ENCODE data around the gene UQCRC1.

Gene UQCRC1

GRCh38 chr3:48562367-48563095, 46.9 kb downstream of the UQCRC1 start:
- peaks cover 20% of the 10 kb centered on the region for H3K4me1 ChIP-seq (ENCODE audit: control insufficient read depth, insufficient read depth, low read length)
- no peak overlapping the region for H3K9ac ChIP-seq (ENCODE audit: low read depth, low read length)
- H3K4me3 ChIP-seq (ENCODE audit: low read depth, low read length) = no peak overlapping the region
- H3K9me3 ChIP-seq (ENCODE audit: control insufficient read depth, insufficient read depth, low read length) = no peaks in the 10 kb centered on the region
- H3K36me3 ChIP-seq (ENCODE audit: control insufficient read depth, insufficient read depth, low read length) = 0 out of 2 replicates have a peak, but pooled peaks cover 4% of the 10 kb centered on the region
- no peaks in the 10 kb centered on the region for H3K27me3 ChIP-seq (ENCODE audit: control insufficient read depth, insufficient read depth, low read length)
- H3K27ac ChIP-seq (ENCODE audit: low read depth, low read length) = no peak overlapping the region

- H3K27ac ChIP-seq (ENCODE audit: low read depth, low read length) = peak overlapping the region; percentile 61
Observed at GRCh38 chr3:48561045-48561736, 48.3 kb downstream of the UQCRC1 start.

GRCh38 chr3:48560648-48561018, 48.8 kb downstream of the UQCRC1 start:
- peaks cover 24% of the 10 kb centered on the region for H3K4me1 ChIP-seq (ENCODE audit: control insufficient read depth, insufficient read depth, low read length)

More at GRCh38 chr3:48561045-48561736, 48.3 kb downstream of the UQCRC1 start:
- 0 out of 2 replicates have a peak, but pooled peaks cover 4% of the 10 kb centered on the region for H3K36me3 ChIP-seq (ENCODE audit: control insufficient read depth, insufficient read depth, low read length)
- no peak overlapping the region for H3K9ac ChIP-seq (ENCODE audit: low read depth, low read length)
- H3K9me3 ChIP-seq (ENCODE audit: control insufficient read depth, insufficient read depth, low read length) = no peaks in the 10 kb centered on the region
- H3K4me3 ChIP-seq (ENCODE audit: low read depth, low read length) = no peak overlapping the region
- H3K4me1 ChIP-seq (ENCODE audit: control insufficient read depth, insufficient read depth, low read length) = peaks cover 20% of the 10 kb centered on the region
- no peaks in the 10 kb centered on the region for H3K27me3 ChIP-seq (ENCODE audit: control insufficient read depth, insufficient read depth, low read length)

DNA sequence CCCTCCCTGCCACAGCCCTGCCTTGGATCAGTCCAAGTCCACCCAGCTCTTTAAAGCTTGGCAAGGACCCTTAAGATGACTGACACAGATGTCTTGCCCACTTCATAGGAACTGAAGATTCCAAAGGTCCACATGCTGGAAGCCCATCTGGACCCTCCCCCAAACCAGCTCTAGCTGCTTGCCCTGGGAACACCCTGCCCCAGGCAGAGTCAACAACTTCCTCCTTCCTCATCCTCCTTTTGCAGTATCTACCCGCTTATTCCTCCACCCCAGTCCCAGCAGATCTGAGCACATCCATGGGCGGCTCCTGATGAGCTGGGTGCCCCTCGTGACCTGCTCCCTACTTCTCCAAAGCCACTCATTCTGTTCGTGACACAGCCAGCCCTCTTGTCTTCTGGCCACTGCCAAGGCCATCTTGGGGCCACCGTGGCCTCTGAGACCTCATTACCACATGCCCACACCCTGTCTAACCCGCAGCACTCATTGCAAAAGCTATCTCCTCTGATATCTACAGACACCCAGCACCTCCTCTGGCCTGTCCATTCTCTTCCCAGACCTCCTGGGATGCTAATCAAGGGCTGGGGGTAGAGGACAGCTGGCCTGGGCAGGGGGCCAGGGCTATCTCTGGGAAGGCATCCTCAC, 50.8 kb downstream of the UQCRC1 start:
- Histone ChIP-seq H3K4me1 (ENCODE audit: control insufficient read depth, insufficient read depth, low read length) (peaks cover 25% of the 10 kb centered on the region), H3K9me3 (ENCODE audit: control insufficient read depth, insufficient read depth, low read length) (no peaks in the 10 kb centered on the region), H3K9ac (ENCODE audit: low read depth, low read length) (no peak overlapping the region), H3K36me3 (ENCODE audit: control insufficient read depth, insufficient read depth, low read length) (0 out of 2 replicates have a peak, but pooled peaks cover 2% of the 10 kb centered on the region), H3K27ac (ENCODE audit: low read depth, low read length) (no peak overlapping the region), H3K4me3 (ENCODE audit: low read depth, low read length) (no peak overlapping the region), H3K27me3 (ENCODE audit: control insufficient read depth, insufficient read depth, low read length) (no peaks in the 10 kb centered on the region)

More at GRCh38 chr3:48560648-48561018, 48.8 kb downstream of the UQCRC1 start:
- Histone ChIP-seq H3K27me3 (ENCODE audit: control insufficient read depth, insufficient read depth, low read length) (no peaks in the 10 kb centered on the region), H3K9ac (ENCODE audit: low read depth, low read length) (no peak overlapping the region), H3K27ac (ENCODE audit: low read depth, low read length) (no peak overlapping the region), H3K9me3 (ENCODE audit: control insufficient read depth, insufficient read depth, low read length) (no peaks in the 10 kb centered on the region), H3K36me3 (ENCODE audit: control insufficient read depth, insufficient read depth, low read length) (no peaks in the 10 kb centered on the region), H3K4me3 (ENCODE audit: low read depth, low read length) (no peak overlapping the region)

DNA sequence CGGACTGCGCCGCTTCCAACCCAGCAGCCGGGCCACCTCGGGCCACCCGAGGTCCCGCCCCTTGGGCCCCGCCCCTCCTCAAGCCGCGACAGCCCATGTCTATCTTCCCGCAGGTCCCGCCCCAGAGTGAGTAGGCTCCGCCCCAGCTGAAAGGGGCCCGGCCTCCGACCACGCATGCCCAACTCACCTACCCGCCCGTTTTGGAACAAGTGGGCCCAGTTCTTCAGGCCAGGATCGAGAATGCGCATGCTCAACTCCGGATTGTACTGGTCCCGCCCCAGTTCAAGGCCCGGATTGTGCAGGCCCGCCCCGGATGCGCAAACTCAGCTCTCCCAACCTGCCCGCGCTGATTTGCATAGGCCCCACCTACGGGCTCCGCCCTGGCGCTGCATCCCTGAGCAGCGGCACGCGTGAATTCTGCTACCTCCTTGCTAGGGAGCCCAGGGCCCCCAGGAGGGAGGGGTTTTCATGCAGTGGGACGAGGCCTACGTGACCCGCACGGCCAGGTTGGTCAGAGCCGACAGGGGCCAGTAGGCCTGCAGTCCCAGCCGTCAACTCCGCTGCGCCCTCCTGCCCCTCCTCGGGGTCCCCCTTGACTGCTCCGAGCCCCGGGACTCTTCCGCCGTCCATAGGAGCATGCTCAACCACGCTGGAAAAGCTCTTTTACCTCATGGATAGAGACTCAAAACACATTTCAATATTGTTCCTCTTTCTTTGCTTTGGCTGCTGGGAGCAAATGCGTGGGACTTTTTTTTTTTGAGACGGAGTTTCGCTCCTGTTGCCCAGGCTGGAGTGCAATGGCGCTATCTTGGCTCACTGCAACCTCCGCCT, 52.4 kb downstream of the UQCRC1 start, which contains the start of gene PFKFB4:
TSS of gene PFKFB4 (minus strand) at position 8 of the 831 bp plus-strand sequence. CDS start 26 bp downstream, outside the sequence.
- H3K36me3 ChIP-seq (ENCODE audit: control insufficient read depth, insufficient read depth, low read length) = peaks cover 5% of the 10 kb centered on the region; the same call in 1 of the 2 replicates
- H3K9me3 ChIP-seq (ENCODE audit: control insufficient read depth, insufficient read depth, low read length) = no peaks in the 10 kb centered on the region
- no peaks in the 10 kb centered on the region for H3K27me3 ChIP-seq (ENCODE audit: control insufficient read depth, insufficient read depth, low read length)
- peak within 1 kb of the TSS; percentile 72 for H3K4me3 ChIP-seq (ENCODE audit: low read depth, low read length)
- peak within 1 kb of the TSS; percentile 77 for H3K27ac ChIP-seq (ENCODE audit: low read depth, low read length)
- peaks cover 17% of the 10 kb centered on the region for H3K4me1 ChIP-seq (ENCODE audit: control insufficient read depth, insufficient read depth, low read length)
- peak within 1 kb of the TSS; percentile 60 for H3K9ac ChIP-seq (ENCODE audit: low read depth, low read length)

- Histone ChIP-seq H3K4me3 (ENCODE audit: low read depth, low read length) (peak overlapping the region; percentile 72), H3K27ac (ENCODE audit: low read depth, low read length) (peak overlapping the region; percentile 3), H3K9ac (ENCODE audit: low read depth, low read length) (no peak overlapping the region), H3K9me3 (ENCODE audit: control insufficient read depth, insufficient read depth, low read length) (no peaks in the 10 kb centered on the region), H3K27me3 (ENCODE audit: control insufficient read depth, insufficient read depth, low read length) (no peaks in the 10 kb centered on the region), H3K4me1 (ENCODE audit: control insufficient read depth, insufficient read depth, low read length) (peaks cover 13% of the 10 kb centered on the region), H3K36me3 (ENCODE audit: control insufficient read depth, insufficient read depth, low read length) (peaks cover 5% of the 10 kb centered on the region; the same call in 1 of the 2 replicates)
Observed at GRCh38 chr3:48555949-48556795, 53.3 kb downstream of the UQCRC1 start.

DNA sequence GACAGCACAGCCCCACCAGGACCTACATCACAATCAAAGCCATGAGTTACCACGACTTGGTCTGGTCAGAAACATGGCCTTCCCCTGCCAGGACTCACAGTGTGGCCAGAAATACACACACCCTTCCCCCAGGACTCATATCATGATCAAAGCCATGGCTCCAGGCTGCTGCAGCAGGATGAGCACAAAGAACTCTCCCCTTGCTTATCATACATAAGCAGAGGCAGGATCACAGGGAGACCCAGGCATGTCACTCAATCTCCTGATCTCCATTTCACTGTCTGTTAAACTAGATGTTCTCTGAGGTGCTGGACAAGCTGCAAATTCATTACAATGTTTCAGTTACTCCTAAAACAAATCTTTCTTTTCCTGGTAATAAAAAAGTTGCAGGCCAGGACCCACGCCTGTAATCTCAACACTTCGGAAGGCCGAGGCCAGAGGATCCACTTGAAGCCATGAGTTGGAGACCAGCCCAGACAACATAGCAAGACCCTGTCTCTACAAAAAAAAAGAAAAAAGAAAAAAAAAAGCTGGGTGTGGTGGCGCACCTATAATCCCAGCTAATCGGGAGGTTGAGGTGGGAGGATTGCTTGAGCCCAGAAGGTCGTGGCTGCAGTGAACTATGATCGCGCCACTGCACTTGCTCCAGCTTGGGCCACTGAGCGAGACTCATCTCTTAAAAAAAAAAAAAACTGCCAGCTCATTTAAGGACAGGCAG, 54.1 kb downstream of the UQCRC1 start:
- H3K27ac ChIP-seq (ENCODE audit: low read depth, low read length) = no peak overlapping the region
- peaks cover 7% of the 10 kb centered on the region for H3K4me1 ChIP-seq (ENCODE audit: control insufficient read depth, insufficient read depth, low read length)
- peak overlapping the region; percentile 72 for H3K4me3 ChIP-seq (ENCODE audit: low read depth, low read length)
- H3K27me3 ChIP-seq (ENCODE audit: control insufficient read depth, insufficient read depth, low read length) = no peaks in the 10 kb centered on the region
- H3K36me3 ChIP-seq (ENCODE audit: control insufficient read depth, insufficient read depth, low read length) = peaks cover 5% of the 10 kb centered on the region; the same call in 1 of the 2 replicates
- H3K9me3 ChIP-seq (ENCODE audit: control insufficient read depth, insufficient read depth, low read length) = no peaks in the 10 kb centered on the region
- H3K9ac ChIP-seq (ENCODE audit: low read depth, low read length) = no peak overlapping the region

DNA sequence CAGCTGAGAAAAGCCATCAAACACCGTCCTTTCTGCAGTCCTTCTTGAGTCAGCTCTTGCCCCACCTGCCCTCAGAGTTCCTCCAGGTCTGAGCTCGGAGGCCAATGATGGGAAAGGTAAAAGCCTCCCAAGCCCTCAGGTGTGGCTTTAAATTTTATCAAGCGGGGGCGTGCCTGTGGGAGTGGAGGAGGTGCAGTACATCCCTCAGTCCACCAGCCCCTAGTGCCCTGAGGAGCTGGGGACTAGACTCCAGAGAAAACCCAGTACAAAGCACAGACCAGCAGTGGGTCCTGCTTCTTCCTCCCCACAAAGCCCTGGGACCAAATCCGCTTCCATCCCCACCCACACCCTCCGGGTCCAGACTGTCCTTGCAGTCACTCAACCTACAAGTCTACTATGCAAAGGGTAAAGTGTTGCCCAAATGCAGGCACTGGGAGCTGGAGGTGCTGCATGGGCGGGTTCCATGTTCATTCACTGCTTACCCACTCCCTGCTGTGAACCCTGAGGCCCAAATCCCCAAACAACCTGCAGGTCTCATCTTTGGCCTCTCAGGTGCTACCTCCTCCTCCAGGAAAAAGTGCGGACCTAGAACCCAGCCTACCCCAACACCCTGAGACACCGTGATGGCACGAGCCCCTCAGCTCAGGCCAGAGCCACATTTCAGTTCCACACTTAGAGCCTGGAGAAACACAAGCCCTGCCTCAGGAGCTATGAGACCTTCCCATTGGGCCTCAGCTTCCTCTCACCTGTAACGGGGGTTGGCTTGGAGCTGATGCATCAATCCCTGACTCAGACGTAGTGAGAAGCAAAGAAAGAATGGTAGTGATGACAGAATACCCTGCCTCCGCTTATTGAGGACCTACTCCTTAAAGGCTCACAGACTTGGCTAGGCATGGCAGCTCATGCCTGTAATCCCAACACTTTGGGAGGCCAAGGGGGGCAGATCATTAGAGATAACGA, 55.3 kb downstream of the UQCRC1 start:
- Histone ChIP-seq H3K4me3 (ENCODE audit: low read depth, low read length) (no peak overlapping the region), H3K36me3 (ENCODE audit: control insufficient read depth, insufficient read depth, low read length) (peaks cover 11% of the 10 kb centered on the region; the same call in 1 of the 2 replicates), H3K9ac (ENCODE audit: low read depth, low read length) (no peak overlapping the region), H3K27me3 (ENCODE audit: control insufficient read depth, insufficient read depth, low read length) (no peaks in the 10 kb centered on the region), H3K27ac (ENCODE audit: low read depth, low read length) (no peak overlapping the region), H3K4me1 (ENCODE audit: control insufficient read depth, insufficient read depth, low read length) (peaks cover 7% of the 10 kb centered on the region), H3K9me3 (ENCODE audit: control insufficient read depth, insufficient read depth, low read length) (no peaks in the 10 kb centered on the region)

DNA sequence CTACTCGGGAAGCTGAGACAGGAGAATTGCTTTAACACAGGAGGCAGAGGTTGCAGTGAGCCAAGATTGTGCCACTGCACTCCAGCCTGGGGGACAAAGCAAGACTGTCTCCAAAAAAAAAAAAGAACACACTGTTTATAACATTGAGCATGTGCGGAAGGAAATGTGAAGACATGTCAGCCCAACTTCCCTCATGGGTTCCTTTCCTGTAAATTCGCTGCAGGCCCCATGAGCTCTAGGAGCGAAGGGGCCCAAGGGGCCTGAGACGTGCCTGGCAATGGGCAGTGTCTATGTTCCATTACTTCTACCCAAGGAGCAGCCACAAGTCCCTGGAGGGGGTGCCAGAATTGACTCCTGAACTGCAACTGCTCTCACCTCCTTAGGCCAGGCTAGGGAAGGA, 56.1 kb downstream of the UQCRC1 start:
- H3K36me3 ChIP-seq (ENCODE audit: control insufficient read depth, insufficient read depth, low read length) = peaks cover 13% of the 10 kb centered on the region; the same call in 1 of the 2 replicates
- H3K27ac ChIP-seq (ENCODE audit: low read depth, low read length) = no peak overlapping the region
- no peaks in the 10 kb centered on the region for H3K9me3 ChIP-seq (ENCODE audit: control insufficient read depth, insufficient read depth, low read length)
- no peaks in the 10 kb centered on the region for H3K27me3 ChIP-seq (ENCODE audit: control insufficient read depth, insufficient read depth, low read length)
- H3K9ac ChIP-seq (ENCODE audit: low read depth, low read length) = no peak overlapping the region
- H3K4me3 ChIP-seq (ENCODE audit: low read depth, low read length) = no peak overlapping the region
- peaks cover 7% of the 10 kb centered on the region for H3K4me1 ChIP-seq (ENCODE audit: control insufficient read depth, insufficient read depth, low read length)
